ENCODE data around the gene IL34.
A peak's percentile ranks its signal among the peaks of the same experiment; 100 is the strongest.

Gene IL34

GRCh38 chr16:70682239-70683145, 36.1 kb downstream of the IL34 start:
- H3K27ac ChIP-seq (replicated peaks), result no peak overlapping the region
- no peaks in the 10 kb centered on the region for H3K27me3 ChIP-seq (ENCODE audit: insufficient read depth, poor library complexity, severe bottlenecking)
- TF ChIP-seq GABPA (IDR thresholded peaks at IDR 0.05; ENCODE audit: low read depth), result no peak
- H3K4me3 ChIP-seq (replicated peaks; ENCODE audit: insufficient read depth, low read length), result no peak overlapping the region
- no peak for DNase-seq (ENCODE audit: low read depth in 1 of 2, low spot score in 1 of 2)

DNA sequence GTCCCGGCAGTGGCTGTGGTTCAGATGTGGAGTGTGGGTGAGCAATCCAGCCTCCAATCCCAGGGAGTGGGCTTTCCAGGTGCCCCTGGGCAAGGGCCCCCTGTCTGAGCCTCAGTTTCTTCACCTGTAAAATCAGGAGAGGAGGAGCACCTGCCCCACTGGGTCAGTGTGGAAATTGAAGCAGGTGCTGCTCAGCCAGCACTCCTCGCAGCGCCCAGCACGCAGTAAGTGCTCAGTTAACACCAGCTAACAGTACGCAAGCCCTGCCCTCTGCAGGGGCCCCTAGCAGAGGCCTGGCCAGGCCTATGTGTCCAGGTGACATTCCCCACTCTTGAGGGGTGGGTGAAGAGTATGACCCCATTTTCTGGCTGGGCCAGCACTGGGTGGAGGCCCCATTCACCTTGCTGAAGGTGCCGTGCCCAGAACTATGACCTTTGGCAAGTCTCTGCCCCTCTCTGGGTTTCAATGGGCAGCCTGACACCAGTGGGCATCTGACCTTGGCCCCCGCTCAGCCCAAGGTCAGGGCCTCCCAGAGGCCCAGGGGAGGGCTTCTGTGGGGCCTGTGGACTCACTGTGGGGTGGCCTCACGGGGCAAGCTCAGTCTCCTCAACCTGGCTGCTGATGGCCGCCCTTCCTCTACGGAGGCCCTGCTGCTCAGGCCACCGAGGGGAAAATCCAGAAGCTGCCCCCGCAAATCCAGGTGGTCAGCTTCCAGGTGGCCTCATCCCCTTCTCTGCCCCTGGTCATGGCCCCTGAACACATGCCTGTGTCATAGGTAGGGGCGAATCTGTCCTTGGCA, 37.0 kb downstream of the IL34 start:
- no peaks in the 10 kb centered on the region for H3K27me3 ChIP-seq (ENCODE audit: insufficient read depth, poor library complexity, severe bottlenecking)
- DNase-seq (ENCODE audit: low read depth in 1 of 2, low spot score in 1 of 2), result no peak
- no peak for TF ChIP-seq SPI1 (IDR thresholded peaks at IDR 0.05; ENCODE audit: borderline replicate concordance, low read depth)
- TF ChIP-seq, protein P1, sequence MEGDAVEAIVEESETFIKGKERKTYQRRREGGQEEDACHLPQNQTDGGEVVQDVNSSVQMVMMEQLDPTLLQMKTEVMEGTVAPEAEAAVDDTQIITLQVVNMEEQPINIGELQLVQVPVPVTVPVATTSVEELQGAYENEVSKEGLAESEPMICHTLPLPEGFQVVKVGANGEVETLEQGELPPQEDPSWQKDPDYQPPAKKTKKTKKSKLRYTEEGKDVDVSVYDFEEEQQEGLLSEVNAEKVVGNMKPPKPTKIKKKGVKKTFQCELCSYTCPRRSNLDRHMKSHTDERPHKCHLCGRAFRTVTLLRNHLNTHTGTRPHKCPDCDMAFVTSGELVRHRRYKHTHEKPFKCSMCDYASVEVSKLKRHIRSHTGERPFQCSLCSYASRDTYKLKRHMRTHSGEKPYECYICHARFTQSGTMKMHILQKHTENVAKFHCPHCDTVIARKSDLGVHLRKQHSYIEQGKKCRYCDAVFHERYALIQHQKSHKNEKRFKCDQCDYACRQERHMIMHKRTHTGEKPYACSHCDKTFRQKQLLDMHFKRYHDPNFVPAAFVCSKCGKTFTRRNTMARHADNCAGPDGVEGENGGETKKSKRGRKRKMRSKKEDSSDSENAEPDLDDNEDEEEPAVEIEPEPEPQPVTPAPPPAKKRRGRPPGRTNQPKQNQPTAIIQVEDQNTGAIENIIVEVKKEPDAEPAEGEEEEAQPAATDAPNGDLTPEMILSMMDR (IDR thresholded peaks at IDR 0.05; ENCODE audit: insufficient read depth, low read length), result no peak
- no peak for TF ChIP-seq POLR2AphosphoS5 (IDR thresholded peaks at IDR 0.05; ENCODE audit: low read depth)
- TF ChIP-seq GABPA (IDR thresholded peaks at IDR 0.05; ENCODE audit: low read depth), result no peak
- TF ChIP-seq, protein P2, sequence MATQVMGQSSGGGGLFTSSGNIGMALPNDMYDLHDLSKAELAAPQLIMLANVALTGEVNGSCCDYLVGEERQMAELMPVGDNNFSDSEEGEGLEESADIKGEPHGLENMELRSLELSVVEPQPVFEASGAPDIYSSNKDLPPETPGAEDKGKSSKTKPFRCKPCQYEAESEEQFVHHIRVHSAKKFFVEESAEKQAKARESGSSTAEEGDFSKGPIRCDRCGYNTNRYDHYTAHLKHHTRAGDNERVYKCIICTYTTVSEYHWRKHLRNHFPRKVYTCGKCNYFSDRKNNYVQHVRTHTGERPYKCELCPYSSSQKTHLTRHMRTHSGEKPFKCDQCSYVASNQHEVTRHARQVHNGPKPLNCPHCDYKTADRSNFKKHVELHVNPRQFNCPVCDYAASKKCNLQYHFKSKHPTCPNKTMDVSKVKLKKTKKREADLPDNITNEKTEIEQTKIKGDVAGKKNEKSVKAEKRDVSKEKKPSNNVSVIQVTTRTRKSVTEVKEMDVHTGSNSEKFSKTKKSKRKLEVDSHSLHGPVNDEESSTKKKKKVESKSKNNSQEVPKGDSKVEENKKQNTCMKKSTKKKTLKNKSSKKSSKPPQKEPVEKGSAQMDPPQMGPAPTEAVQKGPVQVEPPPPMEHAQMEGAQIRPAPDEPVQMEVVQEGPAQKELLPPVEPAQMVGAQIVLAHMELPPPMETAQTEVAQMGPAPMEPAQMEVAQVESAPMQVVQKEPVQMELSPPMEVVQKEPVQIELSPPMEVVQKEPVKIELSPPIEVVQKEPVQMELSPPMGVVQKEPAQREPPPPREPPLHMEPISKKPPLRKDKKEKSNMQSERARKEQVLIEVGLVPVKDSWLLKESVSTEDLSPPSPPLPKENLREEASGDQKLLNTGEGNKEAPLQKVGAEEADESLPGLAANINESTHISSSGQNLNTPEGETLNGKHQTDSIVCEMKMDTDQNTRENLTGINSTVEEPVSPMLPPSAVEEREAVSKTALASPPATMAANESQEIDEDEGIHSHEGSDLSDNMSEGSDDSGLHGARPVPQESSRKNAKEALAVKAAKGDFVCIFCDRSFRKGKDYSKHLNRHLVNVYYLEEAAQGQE (IDR thresholded peaks at IDR 0.05; ENCODE audit: insufficient replicate concordance, low read depth), result no peak
- H3K4me3 ChIP-seq (replicated peaks; ENCODE audit: insufficient read depth, low read length), result no peak overlapping the region
- no peak overlapping the region for H3K27ac ChIP-seq (replicated peaks)

DNA sequence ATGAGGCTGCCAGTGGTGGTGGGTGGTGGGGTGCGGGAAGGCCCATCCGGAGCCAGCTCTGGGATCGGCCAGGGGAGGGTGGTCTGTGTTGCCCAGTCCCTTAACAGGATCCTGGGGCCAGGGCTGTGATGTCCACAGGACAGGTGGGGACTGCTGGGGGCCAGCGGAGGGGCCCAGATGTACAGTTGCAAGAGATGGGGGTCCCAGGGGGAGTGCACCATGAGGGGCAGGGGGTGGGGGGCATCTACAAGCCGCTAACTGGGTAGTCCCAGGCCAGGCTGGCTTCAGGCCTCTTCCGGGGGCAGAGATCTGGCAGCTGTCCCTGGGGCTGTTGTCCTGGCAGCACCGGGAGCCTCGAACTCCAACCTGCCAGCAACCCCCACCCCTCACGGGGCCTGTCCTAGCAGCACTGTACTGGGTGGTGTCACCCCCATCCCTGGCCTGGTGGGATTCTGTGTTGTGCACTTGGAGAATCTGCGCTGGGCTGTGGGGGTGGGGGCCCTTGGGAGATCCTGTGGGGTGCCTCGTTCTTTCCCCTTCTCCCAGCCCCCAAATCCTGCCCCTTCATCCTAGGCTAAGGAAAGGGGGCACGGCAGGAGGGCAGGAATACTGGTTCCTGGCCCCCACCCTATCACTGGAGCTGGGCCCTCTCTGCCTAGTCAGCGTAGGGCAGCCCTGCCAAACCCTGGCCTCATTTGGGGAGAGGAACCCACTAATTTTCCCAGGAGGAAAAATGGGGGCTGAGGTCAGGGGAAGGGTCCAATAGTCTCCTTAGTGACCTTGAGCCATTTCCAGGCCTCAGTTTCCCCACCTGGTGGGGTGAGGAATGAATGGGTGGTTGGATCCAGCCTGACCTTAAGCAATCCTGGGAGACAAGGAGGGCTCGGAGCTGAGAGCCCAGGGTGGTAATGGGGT, 38.0 kb downstream of the IL34 start:
- H3K4me3 ChIP-seq (replicated peaks; ENCODE audit: insufficient read depth, low read length), result peak overlapping the region; percentile 56
- no peak for TF ChIP-seq SPI1 (IDR thresholded peaks at IDR 0.05; ENCODE audit: borderline replicate concordance, low read depth)
- TF ChIP-seq, protein P2 (IDR thresholded peaks at IDR 0.05; ENCODE audit: insufficient replicate concordance, low read depth), result no peak
- no peak for TF ChIP-seq GABPA (IDR thresholded peaks at IDR 0.05; ENCODE audit: low read depth)
- TF ChIP-seq POLR2AphosphoS5 (IDR thresholded peaks at IDR 0.05; ENCODE audit: low read depth), result no peak
- TF ChIP-seq, protein P1 (IDR thresholded peaks at IDR 0.05; ENCODE audit: insufficient read depth, low read length), result no peak
- H3K27me3 ChIP-seq (ENCODE audit: insufficient read depth, poor library complexity, severe bottlenecking), result no peaks in the 10 kb centered on the region
- H3K27ac ChIP-seq (replicated peaks), result peak overlapping the region; percentile 80
- no peak for DNase-seq (ENCODE audit: low read depth in 1 of 2, low spot score in 1 of 2)

All from HL-60 (cell line).